ENCODE measurements around the gene PNPT1. TPM values are rescaled to one million over a fixed set of nuclear protein-coding genes. Genes with fewer than 3 reads are reported as not detected.
"Not testable (repeated sequence)": the region's sequence is repeated elsewhere in the genome, so short reads cannot be mapped to it uniquely, and the experiment has no call there.

Gene PNPT1
- total RNA-seq, 6 experiments from 2014 or later = 22.5 to 31.5 (median 25.8) TPM

DNA sequence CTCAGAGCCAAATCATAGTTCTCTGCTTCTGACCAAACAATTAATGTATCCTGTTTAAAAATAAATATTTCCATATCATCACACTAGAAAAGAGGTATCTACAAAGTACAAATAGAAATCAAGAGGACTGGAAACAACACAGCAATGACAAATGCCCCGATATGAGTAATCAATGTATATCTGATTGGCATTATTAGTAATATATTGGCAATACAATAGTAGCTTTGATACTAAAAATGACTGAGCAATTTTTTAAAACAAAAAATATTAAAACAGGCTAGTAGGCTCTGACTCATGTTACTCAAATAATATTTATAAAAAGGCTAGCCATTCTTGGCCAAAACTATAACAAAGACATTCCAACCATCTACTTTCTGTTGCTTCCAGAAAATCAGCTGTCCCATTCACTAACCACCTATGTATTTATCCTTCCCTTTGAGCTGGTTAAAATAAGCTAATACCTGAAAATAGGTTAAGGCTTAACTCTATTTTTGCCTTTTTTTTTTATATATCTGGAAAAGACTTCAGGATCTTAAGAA lies 89.5 kb downstream of the PNPT1 start:
- Mint-ChIP-seq H3K27me3 (ENCODE audit: insufficient read depth) (no peaks in the 10 kb centered on the region), H3K27ac (peak overlapping the region; percentile 49), H3K9me3 (no peaks in the 10 kb centered on the region), H3K4me1 (ENCODE audit: low read depth) (peaks cover 10% of the 10 kb centered on the region), H3K36me3 (ENCODE audit: low read depth) (peaks cover 15% of the 10 kb centered on the region), H3K4me3 (no peak overlapping the region)
- TF ChIP-seq, protein P1, sequence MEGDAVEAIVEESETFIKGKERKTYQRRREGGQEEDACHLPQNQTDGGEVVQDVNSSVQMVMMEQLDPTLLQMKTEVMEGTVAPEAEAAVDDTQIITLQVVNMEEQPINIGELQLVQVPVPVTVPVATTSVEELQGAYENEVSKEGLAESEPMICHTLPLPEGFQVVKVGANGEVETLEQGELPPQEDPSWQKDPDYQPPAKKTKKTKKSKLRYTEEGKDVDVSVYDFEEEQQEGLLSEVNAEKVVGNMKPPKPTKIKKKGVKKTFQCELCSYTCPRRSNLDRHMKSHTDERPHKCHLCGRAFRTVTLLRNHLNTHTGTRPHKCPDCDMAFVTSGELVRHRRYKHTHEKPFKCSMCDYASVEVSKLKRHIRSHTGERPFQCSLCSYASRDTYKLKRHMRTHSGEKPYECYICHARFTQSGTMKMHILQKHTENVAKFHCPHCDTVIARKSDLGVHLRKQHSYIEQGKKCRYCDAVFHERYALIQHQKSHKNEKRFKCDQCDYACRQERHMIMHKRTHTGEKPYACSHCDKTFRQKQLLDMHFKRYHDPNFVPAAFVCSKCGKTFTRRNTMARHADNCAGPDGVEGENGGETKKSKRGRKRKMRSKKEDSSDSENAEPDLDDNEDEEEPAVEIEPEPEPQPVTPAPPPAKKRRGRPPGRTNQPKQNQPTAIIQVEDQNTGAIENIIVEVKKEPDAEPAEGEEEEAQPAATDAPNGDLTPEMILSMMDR (IDR thresholded peaks at IDR 0.05) = no peak
- peak; percentile 7 for DNase-seq

DNA sequence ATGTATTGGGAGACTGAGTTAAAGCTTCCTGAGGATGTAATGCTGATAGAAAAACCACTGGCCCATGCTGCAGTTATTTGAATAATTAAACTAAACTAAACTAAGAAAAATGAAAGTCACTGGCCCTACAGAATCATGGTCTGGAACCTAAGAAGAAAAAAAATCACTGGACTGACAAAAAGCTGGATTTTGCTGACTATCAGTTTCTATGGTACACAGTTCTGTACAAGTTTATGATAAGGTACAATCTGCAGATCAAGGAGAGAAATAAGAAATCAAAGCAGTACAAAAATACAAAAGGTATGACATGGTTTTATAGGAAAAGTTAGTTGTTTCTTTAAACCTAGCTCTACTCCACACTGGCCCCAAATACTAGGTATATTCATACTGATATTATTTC lies 91.8 kb downstream of the PNPT1 start:
- Mint-ChIP-seq H3K27ac (no peak overlapping the region), H3K36me3 (ENCODE audit: low read depth) (peaks cover 25% of the 10 kb centered on the region), H3K4me3 (no peak overlapping the region), H3K27me3 (ENCODE audit: insufficient read depth) (no peaks in the 10 kb centered on the region), H3K9me3 (no peaks in the 10 kb centered on the region), H3K4me1 (ENCODE audit: low read depth) (peaks cover 10% of the 10 kb centered on the region)
- TF ChIP-seq, protein P1 (IDR thresholded peaks at IDR 0.05) = no peak
- no peak for DNase-seq

DNA sequence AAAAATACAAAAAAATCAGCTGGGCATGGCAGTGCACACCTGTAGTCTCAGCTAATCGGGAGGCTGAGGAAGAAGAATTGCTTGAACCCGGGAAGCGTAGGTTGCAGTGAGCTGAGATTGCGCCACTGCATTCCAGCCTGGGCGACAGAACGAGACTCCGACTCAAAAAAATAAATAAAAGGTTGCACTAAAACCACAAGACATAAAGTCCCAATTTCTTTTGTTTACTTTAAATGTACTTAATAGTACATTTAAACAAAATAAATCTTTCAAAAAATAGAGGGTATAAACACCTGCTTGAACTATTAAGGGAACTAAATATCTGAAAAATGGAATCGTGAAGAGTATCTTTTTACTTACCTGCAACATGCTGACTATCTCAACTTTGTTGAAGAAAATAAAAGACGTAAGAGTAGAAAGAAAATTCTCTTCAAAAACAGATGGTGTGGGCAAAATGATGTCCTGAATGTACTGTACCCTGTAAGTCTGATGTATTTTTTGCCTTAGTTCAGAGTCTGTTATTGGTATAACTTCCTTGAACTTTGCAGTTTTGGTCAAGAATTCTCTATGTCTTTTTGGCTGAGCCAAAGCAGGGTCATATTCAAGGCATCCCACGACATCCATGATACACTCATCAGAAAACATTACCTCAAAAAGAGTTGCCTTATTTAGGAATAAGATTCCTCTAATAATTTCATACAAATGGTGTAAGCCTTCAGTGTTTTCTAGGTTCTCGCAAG lies 95.4 kb downstream of the PNPT1 start:
- TF ChIP-seq, protein P1 (IDR thresholded peaks at IDR 0.05) = no peak
- no peak for DNase-seq
- Mint-ChIP-seq H3K9me3 (no peaks in the 10 kb centered on the region), H3K27me3 (ENCODE audit: insufficient read depth) (no peaks in the 10 kb centered on the region), H3K4me1 (ENCODE audit: low read depth) (no peaks in the 10 kb centered on the region), H3K27ac (no peak overlapping the region), H3K36me3 (ENCODE audit: low read depth) (peaks cover 31% of the 10 kb centered on the region), H3K4me3 (no peak overlapping the region)

DNA sequence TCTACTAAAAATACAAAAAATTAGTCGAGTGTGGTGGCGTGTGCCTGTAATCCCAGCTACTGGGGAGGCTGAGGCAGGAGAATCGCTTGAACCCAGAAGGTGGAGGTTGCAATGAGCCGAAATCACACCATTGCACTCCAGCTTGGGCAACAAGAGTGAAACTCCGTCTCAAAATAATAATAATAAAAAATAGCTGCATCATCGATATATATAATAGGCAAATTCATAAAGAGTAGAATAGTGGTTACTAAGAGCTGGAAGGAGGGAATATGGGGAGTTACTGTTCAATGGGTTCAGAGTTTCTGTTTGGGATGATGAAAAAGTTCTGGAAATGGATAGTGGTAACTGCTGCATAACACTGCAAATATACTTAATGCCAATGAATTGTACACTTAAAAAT lies 96.8 kb downstream of the PNPT1 start:
- H3K36me3 Mint-ChIP-seq (ENCODE audit: low read depth) = peaks cover 26% of the 10 kb centered on the region
- not testable (repeated sequence) for DNase-seq; H3K9me3 Mint-ChIP-seq; H3K4me1 Mint-ChIP-seq (ENCODE audit: low read depth); H3K27ac Mint-ChIP-seq; H3K4me3 Mint-ChIP-seq; H3K27me3 Mint-ChIP-seq (ENCODE audit: insufficient read depth)

DNA sequence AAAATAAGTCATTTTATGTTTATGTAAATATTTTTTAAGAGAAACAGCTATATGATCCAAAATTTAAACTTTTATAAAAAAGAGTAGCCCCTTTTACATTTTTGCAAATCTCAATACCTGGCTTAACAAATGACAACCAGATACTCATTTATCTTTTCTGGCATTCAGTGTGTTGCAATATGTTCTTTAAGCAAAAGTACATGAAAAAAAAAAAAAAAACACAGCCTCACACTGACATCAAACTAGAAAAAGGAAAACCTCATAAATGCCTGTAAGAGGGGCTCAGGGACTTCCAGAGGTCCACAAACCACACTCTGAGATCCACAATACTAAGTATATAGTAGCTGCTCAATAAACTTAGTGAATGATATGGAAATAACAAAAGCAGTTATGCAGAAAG lies 98.1 kb downstream of the PNPT1 start:
- H3K36me3 Mint-ChIP-seq (ENCODE audit: low read depth) = peaks cover 24% of the 10 kb centered on the region; the same call in 1 of the 2 replicates
- peaks cover 17% of the 10 kb centered on the region for H3K4me1 Mint-ChIP-seq (ENCODE audit: low read depth)
- no peaks in the 10 kb centered on the region for H3K27me3 Mint-ChIP-seq (ENCODE audit: insufficient read depth)
- no peak overlapping the region for H3K27ac Mint-ChIP-seq
- no peak for DNase-seq
- TF ChIP-seq, protein P1 (IDR thresholded peaks at IDR 0.05) = no peak
- no peaks in the 10 kb centered on the region for H3K9me3 Mint-ChIP-seq
- H3K4me3 Mint-ChIP-seq = no peak overlapping the region

DNA sequence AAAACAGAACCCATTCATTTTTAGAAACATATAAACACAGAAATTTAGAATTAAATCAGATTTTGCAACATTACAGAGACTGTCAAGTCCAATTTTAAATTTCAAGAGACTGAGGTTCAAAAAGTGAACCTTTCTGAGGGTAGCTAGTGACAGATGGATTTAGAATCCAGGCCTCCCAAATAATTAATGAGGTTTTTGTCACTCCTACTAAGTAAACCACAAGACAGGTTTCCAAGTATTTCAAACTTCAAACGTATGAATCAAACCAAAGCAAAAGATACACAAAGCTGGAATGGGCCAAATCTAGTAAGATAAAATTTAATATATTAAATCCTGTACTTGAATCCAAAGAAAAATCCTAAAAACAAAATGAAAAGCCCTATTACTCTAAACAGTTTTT lies 101.5 kb downstream of the PNPT1 start:
- Mint-ChIP-seq H3K4me3 (no peak overlapping the region), H3K4me1 (ENCODE audit: low read depth) (peaks cover 21% of the 10 kb centered on the region), H3K27me3 (ENCODE audit: insufficient read depth) (no peaks in the 10 kb centered on the region), H3K36me3 (ENCODE audit: low read depth) (peaks cover 9% of the 10 kb centered on the region; the same call in 1 of the 2 replicates), H3K27ac (peak overlapping the region; percentile 49), H3K9me3 (no peaks in the 10 kb centered on the region)
- TF ChIP-seq, protein P1 (IDR thresholded peaks at IDR 0.05) = no peak
- DNase-seq = no peak

All from HFFc6 (cell line).